ENCODE measurements around the gene PEX1. TPM values are rescaled to one million over a fixed set of nuclear protein-coding genes. Genes with fewer than 3 reads are reported as not detected.
"Not testable (repeated sequence)": the region's sequence is repeated elsewhere in the genome, so short reads cannot be mapped to it uniquely, and the experiment has no call there.

The PEX1 gene
- total RNA-seq, 4 donors from 2014 or later, result 19.7 to 59.7 (median 36.8) TPM

DNA sequence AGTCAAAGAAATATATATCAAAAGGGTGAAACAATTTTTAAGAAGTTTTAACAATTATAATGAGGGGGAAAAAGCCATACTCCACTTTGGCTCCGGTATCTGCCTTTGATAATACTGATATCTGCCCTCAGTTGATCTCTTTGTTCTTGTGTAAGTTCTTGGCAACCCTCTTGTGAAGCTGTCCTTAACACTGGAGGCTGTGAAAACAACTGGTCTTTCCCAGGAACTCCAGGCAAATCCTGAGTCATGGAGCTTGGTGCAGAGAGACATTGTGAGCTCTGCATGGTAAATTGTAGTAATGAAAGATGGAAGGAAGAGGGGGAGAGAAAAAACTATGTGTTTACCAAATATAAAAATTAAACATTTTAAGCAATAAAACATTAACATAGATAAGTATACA is 38.7 kb downstream of the PEX1 start:
- no peak overlapping the region for H3K4me3 ChIP-seq
- TF ChIP-seq, protein P1, sequence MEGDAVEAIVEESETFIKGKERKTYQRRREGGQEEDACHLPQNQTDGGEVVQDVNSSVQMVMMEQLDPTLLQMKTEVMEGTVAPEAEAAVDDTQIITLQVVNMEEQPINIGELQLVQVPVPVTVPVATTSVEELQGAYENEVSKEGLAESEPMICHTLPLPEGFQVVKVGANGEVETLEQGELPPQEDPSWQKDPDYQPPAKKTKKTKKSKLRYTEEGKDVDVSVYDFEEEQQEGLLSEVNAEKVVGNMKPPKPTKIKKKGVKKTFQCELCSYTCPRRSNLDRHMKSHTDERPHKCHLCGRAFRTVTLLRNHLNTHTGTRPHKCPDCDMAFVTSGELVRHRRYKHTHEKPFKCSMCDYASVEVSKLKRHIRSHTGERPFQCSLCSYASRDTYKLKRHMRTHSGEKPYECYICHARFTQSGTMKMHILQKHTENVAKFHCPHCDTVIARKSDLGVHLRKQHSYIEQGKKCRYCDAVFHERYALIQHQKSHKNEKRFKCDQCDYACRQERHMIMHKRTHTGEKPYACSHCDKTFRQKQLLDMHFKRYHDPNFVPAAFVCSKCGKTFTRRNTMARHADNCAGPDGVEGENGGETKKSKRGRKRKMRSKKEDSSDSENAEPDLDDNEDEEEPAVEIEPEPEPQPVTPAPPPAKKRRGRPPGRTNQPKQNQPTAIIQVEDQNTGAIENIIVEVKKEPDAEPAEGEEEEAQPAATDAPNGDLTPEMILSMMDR (IDR thresholded peaks at IDR 0.05), result no peak
- TF ChIP-seq POLR2A (IDR thresholded peaks at IDR 0.05), result no peak
- H3K36me3 ChIP-seq, result no peaks in the 10 kb centered on the region
- H3K4me1 ChIP-seq, result no peaks in the 10 kb centered on the region
- intact Hi-C loops (cut with DNase I; ENCODE audit: low total_unique reads), result no loop called here
- H3K9me3 ChIP-seq, result no peaks in the 10 kb centered on the region
- DNase-seq, result no peak
- no peaks in the 10 kb centered on the region for H3K27me3 ChIP-seq
- H3K27ac ChIP-seq, result no peak overlapping the region

DNA sequence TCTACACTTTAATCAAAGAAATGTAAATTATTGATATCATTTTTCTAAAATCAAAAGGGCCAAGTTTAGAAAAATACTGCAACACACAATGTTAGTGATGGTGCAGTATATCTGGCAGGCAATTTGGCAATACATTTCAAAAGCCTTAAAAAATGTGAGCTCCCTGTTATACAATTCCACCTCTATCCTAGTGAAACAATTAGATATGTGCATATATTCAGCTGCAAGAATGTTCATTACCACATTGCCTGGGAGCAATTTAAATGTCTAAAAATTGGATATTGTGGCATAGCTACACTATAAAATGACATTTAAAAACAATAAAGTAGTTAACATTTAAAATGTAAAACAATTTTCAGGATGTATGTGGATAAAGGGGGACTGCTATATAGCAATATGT is 40.5 kb downstream of the PEX1 start:
- no peak overlapping the region for H3K4me3 ChIP-seq
- no peaks in the 10 kb centered on the region for H3K36me3 ChIP-seq
- no peak overlapping the region for H3K27ac ChIP-seq
- intact Hi-C loops (cut with DNase I; ENCODE audit: low total_unique reads), result no loop called here
- no peaks in the 10 kb centered on the region for H3K9me3 ChIP-seq
- no peak for DNase-seq
- H3K4me1 ChIP-seq, result no peaks in the 10 kb centered on the region
- no peaks in the 10 kb centered on the region for H3K27me3 ChIP-seq
- TF ChIP-seq POLR2A (IDR thresholded peaks at IDR 0.05), result no peak
- TF ChIP-seq, protein P1 (IDR thresholded peaks at IDR 0.05), result no peak

- no peaks in the 10 kb centered on the region for H3K9me3 ChIP-seq
- no peaks in the 10 kb centered on the region for H3K4me1 ChIP-seq
- no peak for DNase-seq
- no peak overlapping the region for H3K27ac ChIP-seq
- H3K27me3 ChIP-seq, result no peaks in the 10 kb centered on the region
- H3K4me3 ChIP-seq, result no peak overlapping the region
- intact Hi-C loops (cut with DNase I; ENCODE audit: low total_unique reads), result no loop called here
- no peaks in the 10 kb centered on the region for H3K36me3 ChIP-seq
- TF ChIP-seq, protein P1 (IDR thresholded peaks at IDR 0.05), result no peak
- no peak for TF ChIP-seq POLR2A (IDR thresholded peaks at IDR 0.05)
Observed at GRCh38 chr7:92485974-92486373, 42.3 kb downstream of the PEX1 start.

DNA sequence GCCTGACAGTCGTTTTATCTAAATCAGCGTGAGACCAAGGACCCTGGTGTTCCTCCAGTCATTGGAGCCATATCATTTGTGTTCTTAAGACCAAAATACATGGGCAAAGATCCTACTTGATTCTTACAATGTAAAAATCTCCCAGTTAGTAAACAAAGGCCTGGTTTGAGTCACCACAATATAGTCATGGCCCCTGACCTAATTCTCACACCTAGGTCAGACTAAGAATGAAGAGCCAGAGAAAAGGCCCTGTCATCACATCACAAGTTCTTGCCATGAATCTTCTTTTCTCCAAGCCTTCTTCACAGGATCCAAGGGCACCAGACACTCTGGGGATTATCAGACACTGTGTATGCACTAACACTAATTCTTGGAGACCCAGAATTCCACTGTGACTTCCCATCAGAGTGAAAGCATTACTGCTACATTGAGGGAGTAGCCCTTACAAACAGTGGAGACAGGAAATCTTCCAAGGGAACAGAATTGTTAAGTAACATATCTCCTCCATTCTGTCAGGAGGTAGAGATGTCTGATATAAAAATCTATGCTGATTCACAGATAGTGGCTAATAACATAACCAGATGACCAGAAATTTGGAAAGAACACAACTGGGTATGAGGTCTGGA is 42.9 kb downstream of the PEX1 start:
- Histone ChIP-seq H3K9me3 (no peaks in the 10 kb centered on the region), H3K36me3 (no peaks in the 10 kb centered on the region), H3K27me3 (no peaks in the 10 kb centered on the region), H3K4me1 (no peaks in the 10 kb centered on the region), H3K4me3 (no peak overlapping the region), H3K27ac (no peak overlapping the region)
- intact Hi-C loops (cut with DNase I; ENCODE audit: low total_unique reads), result no loop called here
- TF ChIP-seq, protein P1 (IDR thresholded peaks at IDR 0.05), result no peak
- no peak for TF ChIP-seq POLR2A (IDR thresholded peaks at IDR 0.05)
- no peak for DNase-seq

GRCh38 chr7:92484226-92484625 is 44.1 kb downstream of the PEX1 start:
- H3K36me3 ChIP-seq; H3K27ac ChIP-seq; DNase-seq; H3K27me3 ChIP-seq; intact Hi-C loops (cut with DNase I; ENCODE audit: low total_unique reads); H3K4me1 ChIP-seq; H3K9me3 ChIP-seq; H3K4me3 ChIP-seq: not testable (repeated sequence)

GRCh38 chr7:92483624-92484023 is 44.7 kb downstream of the PEX1 start:
- intact Hi-C loops (cut with DNase I; ENCODE audit: low total_unique reads); H3K4me3 ChIP-seq; H3K27me3 ChIP-seq; DNase-seq; H3K9me3 ChIP-seq; H3K4me1 ChIP-seq; H3K36me3 ChIP-seq; H3K27ac ChIP-seq: not testable (repeated sequence)

DNA sequence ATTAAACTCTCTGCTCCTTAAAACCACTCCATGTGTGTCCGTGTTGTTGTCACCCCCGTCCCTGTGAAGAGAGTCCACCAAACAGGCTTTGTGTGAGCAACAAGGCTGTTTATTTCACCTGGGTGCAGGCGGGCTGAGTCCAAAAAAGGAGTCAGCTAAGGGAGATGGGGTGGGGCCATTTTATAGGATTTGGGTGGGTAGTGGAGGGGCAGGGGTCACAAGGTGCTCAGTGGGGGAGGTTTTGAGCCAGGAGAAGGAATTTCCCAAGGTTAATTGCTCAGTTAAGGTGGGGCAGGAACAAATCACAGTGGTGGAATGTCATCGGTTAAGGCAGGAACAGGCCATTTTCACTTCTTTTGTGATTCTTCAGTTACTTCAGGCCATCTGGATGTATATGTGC is 49.2 kb downstream of the PEX1 start:
- H3K36me3 ChIP-seq; H3K4me3 ChIP-seq; DNase-seq; intact Hi-C loops (cut with DNase I; ENCODE audit: low total_unique reads); H3K27me3 ChIP-seq; H3K27ac ChIP-seq; H3K4me1 ChIP-seq; H3K9me3 ChIP-seq: not testable (repeated sequence)

All from uterus (tissue), 4 donors.